Large intestine (tissue), 3 donors: ENCODE results near the gene PRDM8. TPM values are rescaled to one million over a fixed set of nuclear protein-coding genes. Genes with fewer than 3 reads are reported as not detected.

ENCODE experiments used
- DNase-seq, 2 donors: peaks; one replicate each; pipeline versions ENCODE4 v3.0.0 to v3.0.0-alpha.2; 2013
- H3K27ac ChIP-seq: one replicate; pipeline ENCODE4 v1.5.1; 2013; ENCODE audit warnings: low read length
- H3K27me3 ChIP-seq: 2 replicates; pipeline ENCODE4 v1.6.1; 2013; ENCODE audit warnings: low read length; ENCODE audit not compliant: control insufficient read depth, insufficient read depth
- H3K36me3 ChIP-seq: 2 replicates; pipeline ENCODE4 v1.6.1; 2013; ENCODE audit warnings: low read length; ENCODE audit not compliant: control insufficient read depth, insufficient read depth
- H3K4me1 ChIP-seq: one replicate; pipeline ENCODE4 v1.6.1; 2013; ENCODE audit warnings: low read length; ENCODE audit not compliant: control insufficient read depth, insufficient read depth
- H3K4me3 ChIP-seq: one replicate; pipeline ENCODE4 v1.5.1; 2013; ENCODE audit warnings: low read length
- H3K9me3 ChIP-seq: one replicate; pipeline ENCODE4 v1.6.1; 2013; ENCODE audit warnings: mild to moderate bottlenecking, low read depth, low read length, moderate library complexity; ENCODE audit not compliant: control insufficient read depth
- WGBS: methylation state at CpG from one replicate; pipeline ENCODE4 v1.1.5; 2013; ENCODE audit warnings: low lambda C conversion rate; ENCODE audit not compliant: insufficient coverage; 5-methylcytosine and 5-hydroxymethylcytosine counted together
- polyA plus RNA-seq: library from polyadenylated mRNA; unstranded; fragments of 120-200 nt; gene quantifications from one replicate; pipeline ENCODE4 v1.2.1, GENCODE V29; 2013

PRDM8 gene
- polyA plus RNA-seq, 1 donor, result 3.0 TPM

DNA sequence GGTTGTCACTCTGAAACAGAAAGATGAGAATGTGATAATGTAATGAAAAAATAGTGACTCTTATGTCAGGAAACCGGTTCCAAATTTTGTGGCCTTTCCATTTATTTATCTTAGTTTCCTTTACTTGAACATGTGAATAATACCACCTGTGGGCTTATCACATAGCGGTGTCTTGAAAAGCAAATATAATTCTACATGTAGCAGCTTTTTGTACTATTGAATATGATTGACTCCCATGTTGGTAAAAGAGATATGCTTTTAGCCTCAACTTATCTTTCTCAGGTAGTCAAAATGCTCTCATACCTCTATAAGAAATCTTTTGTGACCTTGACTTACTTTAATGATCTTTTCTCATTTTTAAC is 12.0 kb downstream of the PRDM8 start:
- no peak overlapping the region for H3K27ac ChIP-seq
- H3K4me1 ChIP-seq, result peaks cover 9% of the 10 kb centered on the region
- no CpG with 5 or more reads among the region's 2 CpGs for WGBS
- no peak overlapping the region for H3K4me3 ChIP-seq
- no peaks in the 10 kb centered on the region for H3K36me3 ChIP-seq
- peaks cover 64% of the 10 kb centered on the region for H3K27me3 ChIP-seq
- no peak for DNase-seq
- H3K9me3 ChIP-seq, result peaks cover 2% of the 10 kb centered on the region

DNA sequence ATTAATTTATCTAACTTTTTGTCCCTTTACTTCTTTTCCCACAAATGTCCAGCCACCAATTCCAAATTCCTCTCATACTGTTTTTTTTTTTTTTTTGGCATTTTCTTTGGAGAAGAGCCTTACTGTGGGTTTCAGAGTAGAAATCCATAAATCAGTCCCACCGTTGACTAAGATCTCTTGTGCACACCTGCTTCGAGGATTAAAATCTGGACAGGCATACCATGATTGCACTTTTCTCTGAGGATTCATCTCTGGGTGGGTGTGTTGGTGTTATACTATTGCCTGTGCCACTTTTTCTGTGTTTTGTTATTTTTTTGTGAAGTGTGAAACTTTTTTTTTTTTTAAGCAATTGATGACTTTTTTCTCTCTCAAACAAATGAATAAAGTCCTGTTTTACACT is 13.2 kb downstream of the PRDM8 start:
- no peak for DNase-seq
- H3K9me3 ChIP-seq, result peaks cover 2% of the 10 kb centered on the region
- peaks cover 9% of the 10 kb centered on the region for H3K4me1 ChIP-seq
- no CpG with 5 or more reads among the region's 2 CpGs for WGBS
- H3K36me3 ChIP-seq, result no peaks in the 10 kb centered on the region
- H3K27ac ChIP-seq, result no peak overlapping the region
- peaks cover 53% of the 10 kb centered on the region for H3K27me3 ChIP-seq
- H3K4me3 ChIP-seq, result no peak overlapping the region

DNA sequence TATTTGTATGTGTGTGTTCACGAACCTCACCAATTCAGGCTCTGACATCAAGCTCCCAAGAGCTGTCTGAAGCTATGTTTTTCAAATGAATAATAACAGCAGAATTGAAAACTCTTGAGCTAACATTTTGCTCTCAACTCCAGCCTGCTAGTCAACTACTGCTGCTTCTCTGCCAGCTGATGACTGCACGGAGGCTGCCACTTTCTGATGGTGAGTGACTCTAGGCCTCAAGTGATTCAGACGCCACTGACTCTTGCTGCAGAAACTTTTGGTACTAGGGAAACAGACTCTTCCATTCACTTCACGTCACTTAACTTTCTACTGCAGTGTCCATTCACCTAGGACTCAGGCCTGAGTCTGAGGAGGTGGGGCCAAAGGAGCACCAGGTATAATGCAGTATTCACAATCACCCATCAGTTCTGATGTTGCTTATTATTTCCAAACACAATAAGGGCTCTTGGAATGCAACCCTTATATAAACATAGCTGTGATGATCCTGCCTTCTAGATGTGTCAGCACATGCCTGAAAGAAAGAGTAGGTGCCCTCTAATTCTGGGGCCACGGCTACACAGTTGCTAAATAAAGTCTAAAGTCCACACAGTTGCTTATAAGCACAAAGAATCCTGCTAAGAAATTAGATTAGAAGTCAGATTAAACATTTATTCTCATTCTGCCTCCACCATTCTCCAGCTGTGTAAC is 16.0 kb downstream of the PRDM8 start:
- Histone ChIP-seq H3K27ac (no peak overlapping the region), H3K27me3 (peaks cover 33% of the 10 kb centered on the region), H3K4me1 (peaks cover 7% of the 10 kb centered on the region), H3K9me3 (peaks cover under 1% of the 10 kb centered on the region), H3K36me3 (no peaks in the 10 kb centered on the region), H3K4me3 (no peak overlapping the region)
- WGBS, result 67% methylated on average over 1 of the region's 5 CpGs
- no peak for DNase-seq

DNA sequence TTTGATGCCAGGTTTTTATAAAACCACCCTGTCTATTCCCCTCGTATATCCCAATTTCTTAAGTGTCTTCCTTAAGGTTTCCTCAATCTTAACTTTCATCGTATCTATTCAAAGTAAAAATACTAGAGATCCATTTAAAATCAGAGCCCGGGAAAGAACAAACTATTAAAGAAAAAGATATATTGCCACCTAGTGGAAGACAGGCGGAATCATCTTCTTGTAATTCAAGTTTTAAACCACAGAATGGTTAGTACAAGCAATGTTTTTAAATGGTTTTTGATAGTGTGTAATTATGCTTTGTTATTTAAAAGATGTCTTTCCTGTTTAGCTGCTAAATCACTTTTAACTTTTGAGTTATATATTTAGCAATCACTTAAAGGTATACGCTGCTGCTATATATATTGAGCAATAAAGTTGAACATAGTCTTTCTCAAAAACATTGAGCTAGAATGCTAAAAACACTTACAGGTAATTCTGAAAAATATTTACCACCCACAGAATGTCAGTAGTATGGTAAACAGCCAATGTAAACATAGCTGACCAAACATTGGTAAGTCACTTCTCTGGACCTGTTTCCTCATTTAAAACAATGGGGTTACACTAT is 18.2 kb downstream of the PRDM8 start:
- peaks cover 7% of the 10 kb centered on the region for H3K4me1 ChIP-seq
- WGBS, result 0% methylated on average over 4 of the region's 5 CpGs
- peaks cover 28% of the 10 kb centered on the region for H3K27me3 ChIP-seq
- H3K36me3 ChIP-seq, result no peaks in the 10 kb centered on the region
- no peak overlapping the region for H3K27ac ChIP-seq
- H3K9me3 ChIP-seq, result no peaks in the 10 kb centered on the region
- no peak for DNase-seq
- H3K4me3 ChIP-seq, result no peak overlapping the region

DNA sequence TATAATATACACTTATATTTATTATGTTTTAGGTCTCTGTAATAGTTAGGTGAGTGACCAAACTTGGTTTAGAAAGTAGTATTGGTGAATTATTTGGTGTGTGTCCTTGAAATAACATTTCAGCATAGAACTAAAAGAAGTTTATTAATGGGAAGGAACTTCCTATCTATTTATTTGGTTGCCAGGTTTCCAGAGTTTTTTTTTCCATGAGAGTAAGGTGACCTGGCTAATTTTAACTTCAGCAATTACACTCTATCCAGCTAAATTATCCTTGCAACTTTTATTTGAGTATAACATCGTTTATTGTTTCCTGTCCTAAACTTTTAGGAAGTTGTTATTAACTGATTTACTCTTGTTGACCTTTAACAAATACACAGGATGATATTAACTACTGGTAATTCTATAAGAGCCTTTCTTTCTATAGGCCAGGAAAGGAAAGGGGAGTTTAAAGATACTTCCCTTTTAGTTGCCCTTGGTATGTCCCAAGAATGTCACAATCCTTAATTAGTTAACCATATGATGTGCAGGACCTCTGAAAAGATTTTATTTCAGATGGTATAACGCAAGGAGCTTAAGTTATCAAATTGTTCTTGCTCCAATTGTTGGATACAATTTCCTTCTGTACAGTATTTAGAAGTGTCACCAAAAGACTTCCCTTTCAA is 18.9 kb downstream of the PRDM8 start:
- Histone ChIP-seq H3K4me1 (peaks cover 7% of the 10 kb centered on the region), H3K4me3 (no peak overlapping the region), H3K27me3 (peaks cover 24% of the 10 kb centered on the region), H3K36me3 (no peaks in the 10 kb centered on the region), H3K27ac (no peak overlapping the region), H3K9me3 (no peaks in the 10 kb centered on the region)
- no peak for DNase-seq
- WGBS, result 40% methylated on average over 1 of the region's 2 CpGs

DNA sequence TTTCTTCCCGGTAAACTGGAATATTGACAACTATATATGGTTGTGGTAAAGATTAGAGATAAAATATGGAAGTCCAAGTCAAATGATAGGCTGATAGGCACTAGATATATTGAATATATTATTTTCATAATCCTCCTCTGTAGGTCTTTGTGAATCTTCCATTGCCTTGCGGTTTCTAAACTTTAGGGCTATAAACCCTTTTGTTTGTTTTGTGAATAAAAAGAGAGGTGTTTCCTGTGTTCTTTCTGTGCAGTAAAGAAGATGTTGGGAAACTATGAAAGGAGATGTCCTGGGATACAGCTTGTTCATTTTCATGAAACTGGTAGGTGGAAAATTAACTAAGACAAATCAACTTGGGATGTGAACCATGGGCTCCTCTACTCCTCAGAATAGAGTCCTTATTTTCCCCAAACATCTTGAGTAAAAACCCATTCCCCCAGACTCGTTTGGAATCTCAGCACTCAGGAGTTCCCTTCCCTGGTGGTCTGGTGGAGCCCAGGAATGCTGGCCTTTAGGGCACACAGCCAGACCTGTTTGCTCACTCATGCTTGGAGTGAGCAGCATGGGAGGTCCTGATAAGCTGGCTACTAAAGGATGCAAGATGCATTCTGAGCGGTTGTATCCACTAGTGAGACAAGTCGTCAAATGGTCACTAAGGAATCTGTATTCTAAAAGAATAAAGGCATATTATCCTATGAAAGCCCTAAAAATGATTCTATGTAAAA is 22.2 kb downstream of the PRDM8 start:
- Histone ChIP-seq H3K4me3 (no peak overlapping the region), H3K27me3 (peaks cover 17% of the 10 kb centered on the region), H3K4me1 (no peaks in the 10 kb centered on the region), H3K9me3 (no peaks in the 10 kb centered on the region), H3K27ac (no peak overlapping the region), H3K36me3 (no peaks in the 10 kb centered on the region)
- no peak for DNase-seq
- WGBS, result 60% methylated on average over 2 of the region's 5 CpGs

DNA sequence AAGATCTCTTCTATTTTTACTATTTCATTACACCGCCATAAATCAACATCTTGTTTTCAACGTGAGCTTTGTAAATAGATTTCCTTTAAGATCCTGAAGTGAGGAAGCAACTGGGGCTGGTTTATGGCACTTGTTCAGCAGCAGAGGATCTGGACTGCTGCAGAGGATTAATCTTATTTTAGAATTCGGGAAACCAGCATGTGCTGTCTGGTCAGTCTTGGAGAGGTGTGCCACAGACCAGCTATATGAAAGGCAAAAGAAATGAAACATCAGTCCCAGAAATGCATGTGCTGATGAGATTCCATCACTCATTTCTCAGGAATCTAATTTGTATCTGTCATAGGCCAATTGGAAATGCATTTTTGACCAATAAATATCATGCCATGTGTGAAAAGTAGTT is 23.4 kb downstream of the PRDM8 start:
- H3K27me3 ChIP-seq, result peaks cover 17% of the 10 kb centered on the region
- H3K4me3 ChIP-seq, result no peak overlapping the region
- no peak for DNase-seq
- H3K4me1 ChIP-seq, result no peaks in the 10 kb centered on the region
- no peak overlapping the region for H3K27ac ChIP-seq
- H3K9me3 ChIP-seq, result no peaks in the 10 kb centered on the region
- no peaks in the 10 kb centered on the region for H3K36me3 ChIP-seq
- WGBS, result no CpG with 5 or more reads among the region's 3 CpGs

DNA sequence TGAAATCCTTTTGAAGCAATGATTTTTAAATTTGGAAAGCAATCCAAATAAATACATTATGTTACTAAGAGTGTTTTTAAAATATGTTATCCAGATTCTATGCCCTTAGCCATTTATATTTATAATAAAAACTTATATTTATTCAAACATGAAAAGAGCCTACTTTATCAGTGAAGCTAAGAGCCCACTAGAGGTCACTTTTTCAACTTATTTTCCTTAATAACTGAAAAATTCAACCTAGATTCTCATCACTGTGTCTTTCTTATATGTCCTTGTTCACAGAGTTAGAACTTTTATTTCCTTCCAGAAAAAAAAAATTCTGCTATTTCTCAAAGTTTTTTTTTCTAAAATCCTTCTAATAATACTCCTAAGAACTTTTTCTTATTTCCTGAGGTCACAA is 23.9 kb downstream of the PRDM8 start:
- Histone ChIP-seq H3K27ac (no peak overlapping the region), H3K4me1 (no peaks in the 10 kb centered on the region), H3K9me3 (no peaks in the 10 kb centered on the region), H3K4me3 (no peak overlapping the region), H3K27me3 (peaks cover 17% of the 10 kb centered on the region), H3K36me3 (no peaks in the 10 kb centered on the region)
- DNase-seq, result no peak

DNA sequence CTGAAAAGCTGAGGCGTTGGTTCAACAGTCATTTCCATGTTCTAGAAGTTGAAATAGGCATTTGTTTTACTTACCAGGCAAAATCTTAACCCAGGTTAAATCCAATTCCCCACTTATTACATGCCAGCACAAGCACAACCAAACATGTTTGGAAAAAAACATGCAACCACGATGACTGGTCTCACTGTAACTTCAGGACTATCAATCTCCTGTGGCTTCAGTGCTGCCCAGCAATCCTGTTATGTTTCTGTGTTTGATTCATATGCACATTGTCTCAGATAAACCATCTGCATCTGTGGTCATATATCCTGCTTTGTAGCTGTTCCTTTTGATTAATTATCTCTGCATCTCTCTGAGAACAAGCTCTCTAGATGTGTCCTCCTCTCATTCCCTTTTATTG is 28.3 kb downstream of the PRDM8 start:
- peaks cover 4% of the 10 kb centered on the region for H3K27me3 ChIP-seq
- no peak for DNase-seq
- no peaks in the 10 kb centered on the region for H3K4me1 ChIP-seq
- no peaks in the 10 kb centered on the region for H3K36me3 ChIP-seq
- no CpG with 5 or more reads among the region's 2 CpGs for WGBS
- H3K4me3 ChIP-seq, result no peak overlapping the region
- H3K27ac ChIP-seq, result no peak overlapping the region
- H3K9me3 ChIP-seq, result no peaks in the 10 kb centered on the region

DNA sequence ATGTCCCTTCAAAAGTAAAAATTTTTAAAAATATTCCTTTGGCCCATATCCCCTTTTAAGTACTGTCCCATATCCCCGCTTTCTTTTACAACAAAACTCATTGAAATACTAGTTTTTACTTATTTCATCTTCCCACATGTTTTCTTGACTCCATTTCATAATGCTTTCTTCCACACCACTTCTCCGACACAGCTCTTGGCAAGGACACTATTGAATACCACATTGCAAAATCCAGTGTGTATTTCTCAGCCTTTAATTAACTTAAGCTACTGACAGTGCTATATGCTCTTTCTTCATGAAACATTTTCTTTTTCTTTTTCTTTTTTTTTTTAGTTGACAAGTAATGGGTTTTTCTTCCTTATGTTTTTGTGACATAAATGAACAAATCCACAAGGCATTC is 28.8 kb downstream of the PRDM8 start:
- no peak for DNase-seq
- peaks cover 2% of the 10 kb centered on the region for H3K27me3 ChIP-seq
- H3K9me3 ChIP-seq, result no peaks in the 10 kb centered on the region
- no peaks in the 10 kb centered on the region for H3K36me3 ChIP-seq
- WGBS, result 76% methylated on average over 2 of the region's 2 CpGs
- H3K4me3 ChIP-seq, result no peak overlapping the region
- H3K27ac ChIP-seq, result no peak overlapping the region
- H3K4me1 ChIP-seq, result no peaks in the 10 kb centered on the region
